Activated CD4-positive, alpha-beta T cell treated with anti-CD3 and anti-CD28 coated beads for 1 hour (primary cell): Measurements from ENCODE around the gene CELF5.
"Not testable (repeated sequence)": the region's sequence is repeated elsewhere in the genome, so short reads cannot be mapped to it uniquely, and the experiment has no call there.

Experiments
- DNase-seq: peaks from one replicate; pipeline ENCODE4 v3.0.0-alpha.2; 2020

CELF5 gene

DNA sequence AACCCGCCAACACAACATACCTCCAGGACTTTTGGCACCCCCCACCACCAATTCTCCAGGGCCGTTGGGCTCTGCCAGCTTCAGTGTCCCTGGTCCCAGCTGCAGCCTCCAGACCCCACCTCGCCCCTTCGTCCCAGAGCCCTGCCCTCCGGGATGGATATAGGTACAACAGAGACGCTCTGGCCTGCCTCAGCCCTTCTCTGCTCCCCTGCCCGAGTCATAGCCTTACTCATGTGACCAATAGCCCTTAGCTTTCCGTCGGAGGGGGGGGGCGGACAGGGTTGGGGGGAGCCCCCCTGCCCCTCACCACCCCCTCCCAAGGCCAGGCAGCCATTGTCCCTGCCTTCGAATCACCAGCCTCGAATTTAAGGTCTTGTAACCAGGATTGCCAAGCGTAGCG is 71.1 kb downstream of the CELF5 start:
- no peak for DNase-seq

DNA sequence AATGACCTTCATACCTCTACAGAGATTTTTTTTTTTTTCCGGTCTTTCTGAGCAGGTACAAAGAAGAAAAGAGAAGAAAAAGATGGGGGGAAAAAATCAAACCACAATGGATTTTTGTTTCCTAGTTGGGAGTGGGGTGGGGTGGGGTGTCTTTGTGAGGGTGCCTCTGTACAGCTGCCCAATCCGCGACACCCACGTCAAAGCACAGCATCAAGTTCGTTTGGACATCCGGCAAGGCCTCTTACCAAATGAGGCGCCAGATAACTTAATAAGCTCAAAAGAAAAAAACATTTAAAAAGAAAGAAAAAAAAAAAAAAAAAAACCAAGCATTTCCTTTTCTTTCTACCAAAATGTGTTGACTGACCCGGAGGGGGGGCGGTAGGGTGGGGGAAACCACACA is 71.6 kb downstream of the CELF5 start:
- DNase-seq, result no peak

DNA sequence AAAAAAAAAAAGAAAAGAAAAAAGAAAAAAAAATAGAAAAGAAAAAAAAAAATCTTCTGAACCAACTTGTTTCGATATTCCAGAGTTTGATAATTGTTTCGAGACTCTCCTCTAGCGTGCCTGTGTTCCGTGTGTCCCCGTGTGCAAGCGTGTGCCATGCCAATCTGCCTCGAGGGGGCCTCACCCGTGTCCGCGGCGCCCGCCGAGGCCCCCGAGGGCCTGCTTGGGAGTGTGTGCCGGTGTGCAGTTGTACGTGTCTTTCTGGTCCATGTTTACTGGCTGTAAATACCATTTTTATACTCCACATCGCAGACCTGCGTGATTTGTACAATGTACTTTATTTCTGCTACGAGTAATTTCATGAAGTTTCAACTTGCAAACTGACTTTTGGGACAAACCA is 72.0 kb downstream of the CELF5 start:
- DNase-seq, result no peak

DNA sequence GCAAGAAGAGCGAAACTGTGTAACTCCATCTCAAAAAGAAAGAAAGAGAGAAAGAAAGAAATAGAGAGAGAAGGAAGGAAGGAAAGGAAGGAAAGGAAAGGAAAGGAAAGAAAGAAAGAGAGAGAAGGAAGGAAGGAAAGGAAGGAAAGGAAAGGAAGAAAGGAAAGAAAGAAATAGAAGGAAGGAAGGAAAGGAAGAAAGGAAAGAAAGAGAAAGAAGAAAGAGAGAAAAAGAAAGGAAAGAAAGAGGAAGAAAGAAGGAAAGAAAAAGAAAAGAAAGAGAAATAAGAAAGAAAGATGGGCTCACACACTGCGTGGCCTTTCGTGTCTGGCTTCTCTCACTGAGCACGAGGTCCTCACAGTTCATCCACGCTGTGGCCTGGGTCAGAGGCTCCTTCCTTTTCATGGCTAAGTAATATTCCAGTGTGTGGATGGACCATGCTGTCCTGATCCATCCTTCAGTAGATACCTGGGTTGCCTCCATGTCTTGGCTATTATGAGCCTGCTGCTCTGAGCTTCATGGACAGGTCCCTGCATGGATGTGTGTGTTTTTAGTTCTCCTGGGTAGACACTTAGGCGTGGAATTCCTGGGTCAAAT is 74.5 kb downstream of the CELF5 start:
- DNase-seq, result no peak

DNA sequence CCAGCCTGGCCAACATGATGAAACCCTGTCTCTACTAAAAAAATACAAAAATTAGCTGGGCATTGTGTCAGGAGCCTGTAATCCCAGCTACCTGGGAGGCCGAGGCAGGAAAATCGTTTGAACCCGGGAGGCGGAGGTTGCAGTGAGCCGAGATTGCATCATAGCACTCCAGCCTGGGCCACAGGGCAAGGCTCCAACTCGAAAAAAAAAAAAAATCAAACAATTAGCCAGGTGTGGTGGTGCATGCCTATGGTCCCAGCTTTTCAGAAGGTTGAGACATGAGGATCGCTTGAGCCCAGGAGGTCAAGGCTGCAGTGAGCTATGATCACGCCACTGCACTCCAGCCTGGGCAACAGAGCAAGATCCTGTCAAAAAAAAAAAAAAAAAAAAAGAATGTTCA is 76.1 kb downstream of the CELF5 start:
- not testable (repeated sequence) for DNase-seq

DNA sequence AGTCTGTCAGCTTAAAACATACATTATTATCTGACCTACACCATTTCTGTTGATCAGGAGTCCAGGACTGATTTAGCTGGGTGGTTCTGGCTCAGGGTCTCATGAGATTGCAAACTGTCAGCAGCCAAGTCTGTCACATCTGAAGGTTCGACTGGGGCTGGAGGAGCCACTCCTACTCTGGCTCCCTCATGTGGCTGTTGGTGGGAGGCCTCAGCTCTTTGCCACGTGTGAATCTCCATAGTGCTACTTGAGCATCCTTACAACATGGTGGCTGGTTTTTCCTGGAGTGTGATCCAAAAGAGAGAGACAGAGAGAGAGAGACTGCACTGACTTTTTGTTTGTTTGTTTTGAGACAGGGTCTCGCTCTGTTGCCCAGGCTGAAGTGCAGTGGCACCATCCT is 78.3 kb downstream of the CELF5 start:
- no peak for DNase-seq

DNA sequence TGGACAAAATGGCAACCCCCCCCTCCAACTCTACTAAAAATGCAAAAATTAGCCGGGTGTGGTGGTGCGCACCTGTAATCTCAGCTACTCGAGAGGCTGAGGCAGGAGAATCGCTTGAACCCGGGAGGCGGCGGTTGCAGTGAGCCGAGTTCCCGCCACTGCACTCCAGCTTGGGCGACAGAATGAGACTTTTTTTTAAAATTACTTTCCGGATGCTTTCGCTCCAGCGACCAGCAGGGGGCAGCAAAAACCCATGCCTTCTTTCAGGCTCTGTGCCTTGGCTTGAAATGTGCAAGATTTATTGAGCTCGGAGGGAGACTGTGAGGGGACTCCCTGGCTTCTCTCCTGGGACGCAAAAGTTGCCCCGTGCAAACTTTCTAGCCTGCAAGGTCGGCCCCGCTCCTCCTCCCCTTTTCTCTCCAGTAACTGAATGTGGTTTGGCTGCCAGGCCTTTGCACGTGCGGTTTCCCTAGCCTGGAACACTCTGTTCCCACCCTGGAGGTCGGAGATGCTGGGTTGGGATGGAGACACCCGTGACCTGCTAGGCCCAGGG is 80.5 kb downstream of the CELF5 start:
- peak; percentile 66 for DNase-seq

DNA sequence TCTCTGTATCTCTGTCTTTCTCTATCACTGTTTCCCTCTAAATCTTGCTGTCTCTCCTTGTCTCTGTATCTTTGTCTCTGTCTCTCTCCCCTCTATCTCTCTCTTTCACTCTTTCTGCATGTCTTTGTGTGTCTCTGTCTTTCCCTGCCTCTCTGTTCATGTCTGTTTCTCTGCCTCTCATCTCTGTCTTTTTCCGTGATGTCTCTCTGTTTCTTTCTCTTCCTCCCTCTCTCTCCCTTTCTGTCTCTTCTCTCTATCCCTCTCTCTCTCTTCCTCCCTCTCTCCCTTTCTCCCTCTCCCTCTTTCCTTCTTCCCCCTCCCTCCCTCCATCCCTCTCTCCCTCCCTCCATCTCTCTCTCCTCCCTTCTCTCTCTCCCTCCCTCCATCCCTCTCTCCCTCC is 85.3 kb downstream of the CELF5 start:
- no peak for DNase-seq

DNA sequence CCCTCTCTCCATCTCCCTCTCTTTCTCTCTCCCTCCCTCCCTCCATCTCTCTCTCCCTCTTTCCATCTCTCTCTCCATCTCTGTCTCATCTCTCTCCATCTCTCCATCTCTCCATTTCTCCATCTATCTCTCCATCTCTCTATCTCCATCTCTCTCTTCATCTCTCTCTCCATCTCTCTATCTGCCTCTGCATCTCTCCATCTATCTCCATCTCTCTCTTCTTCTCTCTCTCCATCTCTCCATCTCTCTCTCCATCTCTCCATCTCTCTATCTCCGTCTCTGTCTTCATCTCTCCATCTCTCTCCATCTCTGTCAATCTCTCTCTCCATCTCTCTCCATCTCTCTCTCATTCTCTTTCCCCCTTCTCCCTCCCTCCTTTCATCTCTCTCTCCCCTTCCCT is 85.8 kb downstream of the CELF5 start:
- no peak for DNase-seq

DNA sequence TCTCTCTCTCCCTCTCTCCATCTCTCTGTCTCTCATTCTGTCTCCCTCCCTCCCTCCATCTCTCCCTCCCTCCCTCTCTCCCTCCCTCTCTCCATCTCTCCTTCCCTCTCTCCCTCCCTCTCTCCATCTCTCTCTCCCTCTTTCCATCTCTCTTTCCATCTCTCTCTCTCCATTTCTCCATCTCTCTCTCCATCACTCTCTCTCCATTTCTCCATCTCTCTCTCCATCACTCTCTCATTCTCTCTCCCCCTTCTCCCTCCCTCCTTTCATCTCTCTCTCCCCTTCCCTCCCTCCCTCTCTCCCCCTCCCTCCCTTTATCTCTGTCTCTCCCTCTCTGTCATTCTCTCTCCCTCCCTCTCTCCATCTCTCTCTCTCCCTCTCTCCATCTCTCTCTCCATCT is 86.2 kb downstream of the CELF5 start:
- DNase-seq, result no peak

DNA sequence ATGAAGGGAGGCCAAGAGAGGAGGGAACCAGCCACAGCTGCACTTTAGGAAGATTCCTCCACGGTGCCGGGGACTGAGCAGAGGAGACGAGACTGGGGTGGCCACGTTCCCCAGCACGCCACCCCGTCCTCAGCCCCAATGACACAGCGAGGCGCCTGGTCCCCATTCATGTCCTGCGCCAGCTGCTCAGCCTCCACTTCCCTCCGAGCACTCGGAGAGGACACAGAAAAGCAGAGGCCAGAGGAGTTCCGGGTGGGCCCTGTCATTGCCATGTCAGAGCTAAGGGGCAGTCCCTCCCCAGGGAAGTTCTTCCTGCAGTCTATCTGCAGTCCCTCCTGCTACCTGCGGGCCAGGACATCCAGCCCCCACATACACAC is 88.7 kb downstream of the CELF5 start:
- DNase-seq, result no peak

DNA sequence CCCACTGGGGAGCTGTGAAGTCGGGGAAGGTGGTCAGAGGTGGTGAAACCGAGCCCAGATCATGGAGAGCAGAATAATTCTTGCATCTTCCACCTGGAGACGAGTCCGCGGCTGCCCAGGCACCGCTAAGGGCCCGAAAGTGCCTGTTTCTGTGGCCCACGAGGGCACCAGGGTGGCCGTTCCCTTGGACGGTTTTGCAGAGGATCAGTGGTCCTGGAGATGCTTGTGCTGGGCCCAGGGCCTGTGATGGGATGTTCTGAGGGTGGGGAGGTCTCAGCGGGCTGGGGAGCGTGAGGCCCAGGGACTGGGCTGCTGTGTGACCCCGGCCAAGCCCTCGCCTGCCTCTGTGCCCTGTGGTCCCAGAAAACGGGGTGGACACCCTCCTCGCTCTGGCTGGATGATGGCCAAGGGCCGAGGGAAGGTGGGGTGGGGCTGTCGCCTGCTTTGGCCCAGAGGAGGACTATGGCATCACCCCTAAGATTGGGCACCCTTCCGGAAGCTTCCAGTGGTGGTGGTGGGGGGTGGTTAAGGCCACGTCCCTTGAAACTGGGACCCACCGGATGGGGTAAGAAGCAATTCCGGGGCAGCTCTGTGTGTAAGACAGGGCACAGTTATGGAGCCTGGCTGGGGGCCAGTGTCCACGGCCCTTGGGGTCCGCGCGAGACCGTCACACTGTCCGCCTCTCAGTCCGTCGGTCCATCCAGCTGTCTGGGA is 90.7 kb downstream of the CELF5 start:
- DNase-seq, result no peak

DNA sequence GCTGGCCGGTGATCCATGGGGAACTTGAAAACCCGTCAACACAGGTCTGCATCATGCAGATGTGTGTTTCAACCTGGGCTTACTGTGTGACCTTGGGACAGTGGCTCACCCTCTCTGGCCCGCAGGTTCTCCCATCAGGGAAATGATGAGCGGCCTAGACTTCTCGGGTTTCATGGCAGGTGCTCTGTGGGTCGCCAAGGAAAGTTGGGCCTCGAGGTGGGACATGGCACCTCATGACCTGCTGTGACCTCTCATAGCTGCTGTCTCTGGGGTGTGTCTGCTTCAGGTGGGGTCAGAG is 91.2 kb downstream of the CELF5 start:
- no peak for DNase-seq

DNA sequence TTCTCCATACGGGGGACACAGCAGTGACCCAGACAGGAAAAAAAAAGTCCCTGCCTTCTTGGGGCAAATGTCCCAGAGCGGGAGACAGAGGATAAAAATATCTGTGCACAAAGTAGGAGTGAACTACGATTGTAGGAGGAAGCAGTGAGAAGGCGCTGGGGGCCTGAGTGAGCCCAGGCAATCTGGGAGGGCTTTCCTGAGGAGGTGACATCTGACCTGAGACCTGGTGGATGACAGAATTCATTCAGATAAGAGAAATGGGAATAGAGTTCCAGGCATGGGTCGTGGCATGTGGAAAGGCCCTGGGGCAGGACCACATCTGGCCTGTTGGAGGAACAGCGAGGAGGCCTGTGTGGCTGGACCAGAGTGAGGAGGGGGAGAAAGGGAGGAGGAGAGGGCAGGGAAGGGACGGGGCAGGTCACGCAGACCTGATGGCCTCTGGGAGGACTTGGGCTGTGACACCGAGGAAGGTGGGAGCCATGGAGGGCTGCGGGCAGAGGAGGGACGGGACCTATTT is 91.7 kb downstream of the CELF5 start:
- no peak for DNase-seq

DNA sequence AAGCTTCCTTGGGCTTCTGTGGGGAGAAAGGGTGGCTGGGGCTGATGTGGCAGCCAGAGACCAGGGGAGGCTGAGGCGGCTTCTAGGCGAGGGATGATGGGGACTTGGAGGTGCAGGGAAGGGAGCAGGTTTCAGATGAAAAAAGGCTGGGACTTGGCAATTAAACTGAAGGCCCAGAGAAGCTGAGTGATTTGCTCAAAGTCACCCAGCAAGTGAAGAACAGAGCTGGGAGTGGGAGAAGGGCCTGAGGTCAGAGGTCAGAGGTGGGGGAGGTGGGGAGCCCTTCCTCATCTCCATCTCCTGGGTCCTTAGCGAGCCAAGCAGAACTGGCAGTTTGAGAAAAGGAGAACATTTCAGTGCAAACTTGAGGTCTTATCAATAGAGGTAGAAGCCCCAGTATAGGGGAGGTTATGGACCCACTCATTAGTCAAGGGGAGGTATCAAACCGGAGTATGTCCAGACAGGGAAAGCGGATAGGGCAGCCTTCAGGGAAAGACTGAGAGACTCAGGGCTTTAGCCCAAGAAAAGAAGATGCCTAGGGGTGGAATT is 92.3 kb downstream of the CELF5 start:
- no peak for DNase-seq

DNA sequence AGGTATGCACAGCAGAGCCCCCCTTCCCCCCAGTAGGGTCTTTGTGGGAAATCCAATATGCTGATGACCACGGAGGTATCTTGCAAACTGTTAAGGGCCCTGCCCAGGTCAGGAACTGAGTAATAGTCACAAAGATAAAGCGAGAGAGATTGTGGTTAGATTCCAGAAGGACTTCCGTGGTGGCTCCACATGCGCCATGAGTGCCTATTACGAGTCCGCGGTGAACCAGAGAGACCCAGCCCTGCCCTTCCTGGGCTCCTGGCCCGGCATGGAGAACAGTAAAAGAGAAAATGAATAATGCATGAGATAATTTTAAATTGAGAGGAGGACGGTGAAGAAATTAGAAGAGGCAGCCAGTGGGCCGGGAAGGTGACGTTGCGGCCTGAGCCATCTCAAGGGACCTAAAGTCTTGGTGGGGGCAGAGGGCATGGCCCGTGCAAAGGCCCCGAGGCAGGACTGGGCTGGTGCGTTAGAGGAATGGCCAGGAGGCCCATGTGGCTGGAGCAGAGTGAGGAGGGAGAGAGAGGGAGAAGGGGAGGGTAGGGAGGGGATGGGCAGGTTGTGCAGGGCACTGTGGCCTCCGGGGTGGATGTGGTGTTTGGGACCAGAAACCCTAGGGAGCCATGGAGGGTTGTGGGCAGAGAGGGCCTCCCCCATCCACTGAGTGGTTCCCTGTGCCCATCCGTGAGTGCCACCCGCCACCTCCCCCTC is 95.3 kb downstream of the CELF5 start:
- DNase-seq, result no peak

DNA sequence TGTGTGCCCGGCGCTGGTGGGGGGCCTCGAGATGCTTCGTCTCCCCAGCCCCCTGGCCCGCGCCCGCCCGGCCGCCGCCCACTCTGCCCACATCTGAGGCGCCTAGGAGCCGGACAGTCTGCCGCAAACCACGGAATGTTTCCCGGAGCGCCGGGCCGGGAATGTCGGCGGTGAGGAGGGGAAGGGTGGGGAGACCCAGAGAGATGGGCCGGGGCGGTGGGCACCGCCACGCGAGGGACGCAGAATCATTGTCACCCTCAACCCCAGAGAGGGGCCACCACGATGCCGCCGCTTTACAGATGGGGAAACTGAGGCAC is 95.9 kb downstream of the CELF5 start:
- no peak for DNase-seq

DNA sequence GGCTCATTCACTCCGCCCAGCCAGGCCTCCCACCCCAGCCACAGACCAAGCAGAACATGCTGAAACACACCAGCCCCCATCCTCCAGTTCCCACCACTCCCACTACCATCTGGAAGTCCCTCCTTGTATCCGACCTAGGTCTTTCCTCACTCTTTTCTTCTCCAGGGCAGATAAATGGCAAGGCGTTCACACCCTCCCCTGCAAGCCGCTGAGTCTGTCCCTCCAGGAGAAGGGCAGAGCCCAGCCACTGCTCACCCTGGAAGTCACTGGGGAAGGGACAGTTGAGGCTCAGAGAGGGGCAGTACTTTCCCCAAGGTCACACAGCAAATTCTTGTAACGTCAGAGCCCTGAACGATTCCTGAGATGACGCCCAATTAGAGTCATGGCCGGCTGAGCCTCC is 96.4 kb downstream of the CELF5 start:
- no peak for DNase-seq

DNA sequence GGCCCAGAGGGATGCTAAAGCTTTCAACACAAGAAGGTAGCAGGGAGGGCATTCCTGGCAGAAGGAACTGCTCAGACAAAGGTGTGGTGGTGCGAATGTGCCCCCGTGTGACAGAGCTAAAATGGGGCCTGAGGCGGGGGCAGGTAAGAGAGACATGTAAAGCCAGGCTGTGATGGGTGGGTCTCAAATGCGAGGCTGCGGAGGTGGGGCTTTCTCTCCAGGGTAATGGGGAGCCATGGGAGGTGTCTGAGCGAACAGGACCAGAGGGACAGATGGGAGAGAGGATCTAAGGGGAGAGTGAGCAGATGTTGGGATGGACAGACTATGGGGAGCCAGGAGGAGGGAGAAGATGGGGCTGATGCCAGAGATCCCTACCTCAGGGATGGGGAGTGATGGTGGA is 97.2 kb downstream of the CELF5 start:
- no peak for DNase-seq

DNA sequence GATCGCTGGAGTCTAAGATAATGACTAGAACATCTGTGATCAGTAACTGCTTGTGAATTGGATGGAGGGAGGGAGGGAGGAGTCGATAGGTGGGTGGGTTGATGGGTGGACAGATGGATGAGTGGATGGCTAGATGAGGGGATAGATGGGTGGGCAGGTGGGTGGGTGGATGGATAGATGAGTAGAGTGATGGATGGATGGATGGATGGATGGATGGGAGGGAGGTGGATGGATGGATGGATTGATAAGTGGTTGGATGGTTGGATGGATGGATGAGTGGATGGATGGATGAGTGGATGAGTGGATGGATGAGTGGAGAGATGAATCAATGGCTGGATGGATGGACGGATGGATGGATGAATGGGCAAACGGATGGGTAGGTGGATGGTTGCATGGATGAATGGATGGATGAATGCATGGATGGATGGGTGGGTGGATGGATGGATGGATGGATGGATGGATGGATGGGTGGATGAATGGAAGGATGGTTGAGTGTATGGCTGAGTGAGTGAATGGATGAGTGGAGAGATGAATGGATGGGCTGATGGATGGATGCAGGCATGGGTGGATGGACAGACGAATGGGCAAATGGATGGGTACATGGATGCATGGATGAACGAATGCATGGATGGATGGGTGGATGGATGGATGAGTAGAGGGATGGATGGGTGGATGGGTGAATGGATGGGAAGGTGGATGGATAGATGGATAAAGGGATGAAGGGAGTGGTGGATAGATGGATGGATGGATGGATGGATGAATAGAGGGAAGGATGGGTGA is 97.9 kb downstream of the CELF5 start:
- DNase-seq, result no peak

DNA sequence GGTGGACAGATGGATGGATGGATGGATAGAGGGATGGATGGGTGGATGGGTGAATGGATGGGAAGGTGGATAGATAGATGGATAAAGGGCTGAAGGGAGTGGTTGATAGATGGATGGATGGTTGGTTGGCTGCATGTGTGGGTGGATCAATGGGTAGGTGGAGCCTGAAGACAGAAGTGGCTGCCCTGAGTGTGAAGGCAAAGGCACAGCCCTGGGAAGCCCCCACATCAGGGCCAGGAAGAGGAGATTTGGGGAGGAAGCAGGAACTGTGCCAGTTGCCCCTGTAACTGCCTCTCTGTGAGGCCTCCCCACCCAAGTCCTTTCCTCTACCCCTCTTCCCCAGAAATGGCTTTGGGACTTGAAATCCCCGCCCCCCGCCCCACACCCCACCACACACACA is 98.6 kb downstream of the CELF5 start:
- no peak for DNase-seq

DNA sequence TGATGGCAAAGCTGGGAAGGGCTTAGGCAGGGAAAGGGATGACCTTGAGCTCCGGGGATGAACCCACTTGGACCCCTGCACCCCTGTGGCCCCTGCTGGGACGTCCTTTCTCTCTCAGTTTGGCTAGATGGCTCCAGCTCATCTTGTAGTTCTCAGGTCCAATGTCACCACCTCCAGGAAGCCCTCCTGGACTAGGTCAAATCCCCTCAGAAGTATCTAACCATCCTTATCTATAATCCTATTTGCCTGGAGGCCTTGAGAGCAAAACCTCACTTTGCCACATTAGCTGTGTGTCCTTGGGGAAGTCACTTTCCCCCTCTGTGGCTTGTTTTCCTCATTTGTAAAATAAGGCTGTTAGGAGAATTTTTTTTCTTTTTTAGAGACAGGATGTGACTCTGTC is 99.2 kb downstream of the CELF5 start:
- no peak for DNase-seq

DNA sequence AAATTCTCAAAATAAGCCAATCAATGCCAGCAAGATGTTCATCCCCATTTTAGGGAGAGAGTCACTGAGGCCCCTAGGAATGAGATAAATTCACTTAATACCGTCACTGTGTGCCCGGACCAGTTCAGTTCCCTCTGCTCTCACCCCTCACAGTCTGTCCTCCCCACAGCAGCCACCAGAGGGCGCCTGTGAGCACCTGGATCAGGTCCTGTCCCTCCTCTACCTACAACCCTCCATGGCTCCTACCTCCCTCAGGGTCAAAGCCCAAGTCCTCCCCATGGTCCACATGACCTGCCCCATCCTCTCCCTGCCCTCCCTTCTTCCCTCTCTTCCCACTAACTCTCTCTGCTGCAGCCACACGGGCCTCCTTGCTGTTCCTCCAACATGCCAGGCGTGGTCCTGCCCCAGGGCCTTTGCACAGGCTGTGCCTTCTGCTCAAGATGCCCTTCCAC is 100.0 kb downstream of the CELF5 start:
- peak; percentile 59 for DNase-seq
